NCI-H748 (cell line): ENCODE results near the gene FHAD1.

Source experiments
- DNase-seq: peaks from one replicate; lab custom pipeline; 2025; ENCODE audit not compliant: unreplicated experiment; lab: John Stamatoyannopoulos, UW

FHAD1 gene

DNA sequence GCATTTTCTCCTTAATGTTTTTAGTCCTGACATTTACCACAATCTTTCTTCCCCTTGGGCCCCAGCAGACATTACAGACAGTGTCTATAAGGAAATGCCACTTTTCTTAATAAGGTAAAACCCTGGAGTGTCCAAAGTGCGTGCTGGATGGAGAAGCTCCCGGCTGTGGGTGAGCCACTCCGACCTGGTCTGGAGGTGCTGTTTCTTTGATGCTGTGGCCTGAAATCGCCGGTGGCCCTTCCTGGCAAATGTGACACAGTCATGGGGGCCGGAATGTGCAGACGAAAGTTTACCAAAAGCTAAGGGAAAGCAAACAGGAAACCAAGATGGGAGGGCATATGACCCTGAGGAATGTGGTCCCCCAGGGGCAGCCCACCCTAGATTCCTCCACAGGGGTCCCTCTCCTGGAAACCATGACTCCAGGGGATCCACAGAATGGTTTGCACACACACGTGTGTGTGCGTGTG, 77.9 kb downstream of the FHAD1 start:
- DNase-seq = no peak

DNA sequence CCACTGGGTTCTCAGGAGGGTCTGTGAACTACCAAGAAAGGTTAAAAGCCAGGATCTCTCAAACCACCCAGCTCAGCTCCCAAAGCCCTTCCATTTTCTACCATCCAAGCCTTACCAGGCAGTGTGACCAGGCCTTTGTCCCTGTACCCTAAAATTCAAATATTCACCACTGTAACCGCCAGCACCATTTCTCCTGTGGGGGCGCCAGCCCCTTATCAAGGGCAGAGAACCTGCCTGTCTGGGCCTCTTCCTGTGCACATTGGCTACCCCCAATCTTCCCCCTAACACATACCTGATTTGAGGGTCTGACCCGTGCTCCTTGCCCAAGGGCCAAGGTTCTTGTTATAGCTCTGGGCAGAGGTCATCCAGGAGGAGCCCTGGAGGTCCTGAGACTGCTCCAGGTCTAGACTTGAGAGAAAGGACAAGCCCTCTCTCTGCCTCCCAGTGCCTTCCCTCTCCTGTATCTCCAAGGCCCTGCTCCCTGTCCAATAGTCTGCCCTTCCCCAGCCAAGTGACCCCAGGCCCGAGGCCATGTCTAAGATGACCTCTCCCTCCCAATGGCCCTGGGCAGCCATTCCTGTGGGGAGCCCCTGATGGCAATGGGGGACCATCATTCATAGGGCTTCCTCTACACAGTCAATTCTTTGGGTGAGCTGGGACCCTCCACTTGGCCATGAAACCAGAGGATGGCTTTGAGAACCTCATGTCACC, 78.5 kb downstream of the FHAD1 start:
- DNase-seq = no peak

DNA sequence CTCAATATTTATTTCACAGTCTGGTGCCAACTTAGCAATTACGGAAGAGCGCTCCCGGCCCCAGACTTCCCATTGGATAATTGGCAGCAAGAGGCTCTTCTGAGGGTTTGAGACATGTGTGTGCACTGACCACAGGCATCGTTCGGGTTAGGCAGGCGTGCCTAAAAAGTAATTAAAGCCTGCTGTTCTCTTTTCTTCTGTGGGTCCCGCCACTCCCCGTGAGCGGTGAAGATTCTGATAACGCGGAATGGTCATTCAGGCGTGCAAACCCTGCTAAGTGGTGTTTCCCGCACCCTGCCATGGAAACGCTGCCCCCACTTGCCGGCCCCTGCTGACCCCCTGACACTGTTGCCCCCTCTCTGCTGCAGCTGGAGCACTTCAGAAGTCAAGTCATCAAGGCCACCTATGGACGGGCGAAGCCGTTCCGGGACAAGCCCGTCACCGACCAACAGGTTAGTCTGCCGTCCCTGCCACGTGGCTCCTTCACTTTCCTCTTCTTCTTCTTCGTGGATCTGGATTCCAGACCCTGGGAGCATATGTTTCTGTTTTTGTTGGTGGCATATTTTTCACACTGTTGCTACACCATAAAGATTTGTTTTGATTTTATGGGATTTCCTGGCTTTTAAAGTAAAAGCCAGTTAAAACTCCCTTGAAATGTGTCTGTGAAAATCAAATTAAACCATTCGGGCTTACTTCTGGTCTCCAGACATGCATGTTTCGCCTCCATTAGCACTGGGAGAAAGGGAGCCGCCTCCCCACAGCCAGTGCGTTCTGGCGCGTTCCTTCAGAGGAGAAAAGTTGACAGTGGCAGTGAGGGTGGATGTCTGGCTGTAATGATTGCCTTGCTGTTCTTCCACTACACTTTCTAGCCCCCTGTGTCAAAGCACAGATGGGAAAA, 79.9 kb downstream of the FHAD1 start:
- peak; percentile 59 for DNase-seq

DNA sequence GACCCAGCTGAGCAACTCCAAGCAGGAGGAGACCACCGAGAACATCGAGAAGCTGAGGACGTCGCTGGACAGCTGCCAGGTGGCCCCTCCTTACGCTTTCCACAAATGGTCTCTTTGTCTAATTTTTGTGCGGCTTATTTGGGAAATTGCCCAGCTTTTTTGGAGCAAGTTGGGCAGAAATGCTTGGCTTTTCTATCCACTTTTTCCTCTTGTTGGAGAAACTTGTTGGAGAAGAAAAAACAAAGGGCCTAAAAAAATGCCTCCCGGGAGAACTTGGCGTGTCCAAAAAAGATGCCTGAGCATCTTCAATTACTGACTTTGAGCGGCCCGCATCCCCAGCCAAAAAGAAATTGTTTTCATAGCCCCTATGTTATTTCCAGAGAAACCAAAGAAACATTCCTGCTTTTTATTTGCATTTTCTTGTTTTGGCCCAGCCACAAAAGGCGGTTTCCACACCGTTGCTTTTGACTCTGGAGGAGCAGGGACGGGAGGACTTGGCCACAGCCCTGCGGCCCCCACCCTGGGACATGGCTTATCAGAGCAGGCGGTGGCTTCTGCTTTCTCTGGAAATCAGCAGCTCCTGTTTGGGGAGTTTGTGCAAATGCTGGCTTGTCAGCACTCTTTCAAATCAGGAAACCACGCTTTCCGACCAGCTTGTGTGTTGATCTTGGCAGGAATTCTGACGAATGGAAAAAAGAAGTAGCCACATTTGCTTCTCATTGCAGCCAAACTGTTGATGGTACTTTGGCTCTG, 81.5 kb downstream of the FHAD1 start:
- DNase-seq = no peak

DNA sequence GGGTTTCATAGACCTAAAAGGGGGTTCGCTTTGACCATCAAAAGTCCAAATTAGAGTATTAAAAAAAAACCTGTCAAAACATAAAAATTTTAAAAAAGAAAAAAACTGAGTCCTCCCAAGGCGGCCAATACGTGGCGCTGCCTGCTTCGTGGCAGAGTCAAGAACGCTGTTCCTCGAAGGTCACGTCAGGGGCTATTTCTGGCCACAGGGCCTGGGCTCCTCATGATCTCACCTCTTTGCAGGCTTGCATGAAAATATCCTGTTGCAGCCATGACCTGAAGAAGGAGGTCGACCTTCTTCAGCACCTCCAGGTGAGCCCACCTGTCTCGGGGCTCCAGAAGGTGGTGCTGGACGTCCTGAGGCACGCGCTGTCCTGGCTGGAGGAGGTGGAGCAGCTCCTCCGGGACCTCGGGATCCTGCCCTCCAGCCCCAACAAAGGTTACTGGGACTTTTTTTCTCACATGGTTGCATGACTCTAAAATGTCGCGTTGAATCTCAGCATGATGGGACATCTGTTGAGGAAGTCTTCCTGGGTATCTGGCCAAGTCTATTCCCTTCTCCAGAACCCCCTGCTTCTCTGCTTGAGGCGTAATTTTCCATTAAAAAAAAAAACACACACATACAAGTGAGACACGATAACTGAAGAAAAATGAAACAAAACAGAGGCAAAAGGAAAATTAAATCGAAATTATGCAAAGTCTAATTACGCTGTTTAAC, 82.2 kb downstream of the FHAD1 start:
- DNase-seq = no peak

DNA sequence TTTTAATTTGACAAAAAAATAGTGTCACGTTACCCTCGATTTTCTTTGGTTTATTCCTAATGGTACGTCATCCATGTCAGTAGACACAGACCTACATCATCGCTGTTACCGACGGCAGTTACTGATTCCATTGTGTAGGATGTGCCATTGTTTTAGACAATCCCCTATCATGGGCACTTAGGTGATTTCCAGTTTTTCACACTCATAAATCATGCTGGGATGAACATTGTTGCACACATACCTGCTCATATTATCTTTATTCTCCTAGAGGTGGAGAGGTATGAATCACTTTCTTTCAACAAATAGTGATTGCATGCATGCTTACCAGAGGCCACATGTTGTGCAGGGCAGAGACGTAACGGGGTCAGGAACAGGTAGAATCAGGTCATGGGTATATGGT, 83.0 kb downstream of the FHAD1 start:
- DNase-seq = peak; percentile 14

DNA sequence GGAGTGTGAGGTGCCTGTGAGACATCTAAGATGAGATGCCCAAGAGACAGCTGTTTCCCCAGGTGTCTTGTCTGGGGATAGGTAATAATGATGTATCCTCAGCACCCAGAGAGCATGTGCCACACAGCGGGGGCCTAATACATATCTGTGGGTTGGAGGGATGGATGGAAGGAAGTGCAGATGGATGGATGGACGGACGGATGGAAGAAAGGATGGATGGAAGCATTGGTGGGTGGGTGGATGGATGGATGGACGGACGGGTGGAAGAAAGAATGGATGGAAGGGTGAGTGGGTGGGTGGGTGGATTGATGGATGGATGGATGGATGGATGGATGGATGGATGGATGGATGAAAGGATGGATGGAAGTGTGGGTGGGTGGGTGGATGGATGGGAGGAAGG, 84.2 kb downstream of the FHAD1 start:
- no peak for DNase-seq

DNA sequence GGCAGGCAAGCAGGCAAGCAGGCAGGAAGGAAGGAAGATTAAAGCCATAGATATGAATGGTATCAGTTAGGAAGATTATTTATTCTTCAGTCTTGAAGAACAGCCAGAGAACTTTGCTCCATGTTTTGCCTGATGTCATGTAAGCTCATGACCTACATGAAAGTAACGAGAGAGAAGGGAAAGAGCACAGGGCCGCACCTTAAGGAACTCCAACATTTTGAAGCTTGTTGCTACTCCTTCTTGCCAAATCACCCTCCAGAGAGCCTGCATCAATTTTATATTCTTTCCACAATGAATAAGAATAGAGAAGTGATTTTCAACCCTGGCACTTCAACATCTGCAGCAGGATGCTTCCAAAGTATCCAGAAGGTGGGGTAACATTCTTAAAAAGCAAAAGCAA, 84.7 kb downstream of the FHAD1 start:
- no peak for DNase-seq

DNA sequence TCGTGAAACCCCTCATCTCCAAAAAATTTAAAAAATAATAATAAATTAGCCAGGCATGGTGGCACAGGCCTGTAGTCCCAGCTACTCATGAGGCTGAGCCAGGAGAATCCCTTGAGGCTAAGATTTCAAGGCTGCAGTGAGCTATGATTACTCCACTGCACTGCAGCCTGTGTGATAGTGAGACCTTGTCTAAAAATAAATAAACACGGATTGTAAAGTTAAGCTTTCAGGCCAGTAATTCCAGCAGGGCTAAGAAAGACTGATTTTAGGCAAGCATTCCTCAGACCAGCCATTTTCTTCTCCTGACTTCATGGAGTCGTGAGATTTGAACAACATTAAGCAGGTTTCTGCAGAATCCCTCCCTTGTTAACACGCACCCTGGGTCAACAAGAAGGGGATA, 85.5 kb downstream of the FHAD1 start:
- no peak for DNase-seq

DNA sequence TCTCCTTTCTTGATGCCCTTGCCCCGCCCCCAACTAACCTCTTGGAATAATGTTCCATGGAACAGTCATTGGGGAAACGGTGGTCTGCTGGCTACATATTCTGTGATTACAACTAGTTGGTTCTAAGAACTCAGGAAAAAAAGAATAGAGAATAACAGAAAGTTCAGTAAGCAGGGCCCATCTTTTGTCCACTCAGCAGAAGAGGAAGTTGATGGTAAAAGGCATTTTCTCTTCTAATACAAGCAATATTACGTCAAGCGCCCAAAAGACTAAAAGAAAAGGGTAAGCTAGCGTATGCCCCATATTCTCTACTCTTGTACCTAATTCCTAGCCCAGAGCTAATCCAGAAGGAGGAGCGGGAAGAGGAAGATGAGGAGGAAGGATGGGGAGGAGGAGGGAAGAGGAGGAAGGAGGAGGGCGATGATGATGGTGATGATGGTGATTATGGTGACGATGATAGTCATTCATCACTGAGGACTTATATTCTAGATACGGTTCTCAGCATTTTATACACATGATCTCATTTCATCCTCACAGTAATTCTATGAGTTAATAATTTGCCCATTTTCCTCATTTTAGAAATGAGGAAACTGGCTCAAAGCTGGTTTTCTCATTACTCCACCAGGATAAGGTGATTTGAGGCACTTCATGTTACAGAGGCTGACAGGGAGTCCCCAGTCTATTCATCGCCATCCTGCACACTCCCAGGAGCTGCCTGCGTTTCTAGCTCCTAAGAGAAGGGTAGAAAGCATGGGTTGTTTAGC, 86.1 kb downstream of the FHAD1 start:
- DNase-seq = no peak

DNA sequence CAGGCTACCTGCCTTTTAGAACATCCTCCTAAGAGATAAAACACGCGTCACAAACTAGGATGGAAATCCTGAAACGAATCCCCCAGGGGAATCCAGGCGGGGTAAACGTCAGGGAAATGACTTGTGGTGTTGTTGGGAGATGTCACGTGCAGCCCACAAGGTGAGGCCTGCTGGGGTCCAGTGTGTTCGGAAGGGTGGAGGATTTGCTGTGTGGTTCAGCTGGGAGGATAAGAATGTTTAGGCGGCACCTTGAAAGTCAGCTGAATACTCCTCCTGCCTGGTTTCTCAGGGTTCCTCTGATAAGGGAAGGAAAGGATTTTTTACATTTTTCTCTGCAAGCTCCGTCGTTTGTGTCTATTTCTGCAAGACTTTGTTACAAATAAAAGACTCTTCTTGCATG, 88.0 kb downstream of the FHAD1 start:
- no peak for DNase-seq

DNA sequence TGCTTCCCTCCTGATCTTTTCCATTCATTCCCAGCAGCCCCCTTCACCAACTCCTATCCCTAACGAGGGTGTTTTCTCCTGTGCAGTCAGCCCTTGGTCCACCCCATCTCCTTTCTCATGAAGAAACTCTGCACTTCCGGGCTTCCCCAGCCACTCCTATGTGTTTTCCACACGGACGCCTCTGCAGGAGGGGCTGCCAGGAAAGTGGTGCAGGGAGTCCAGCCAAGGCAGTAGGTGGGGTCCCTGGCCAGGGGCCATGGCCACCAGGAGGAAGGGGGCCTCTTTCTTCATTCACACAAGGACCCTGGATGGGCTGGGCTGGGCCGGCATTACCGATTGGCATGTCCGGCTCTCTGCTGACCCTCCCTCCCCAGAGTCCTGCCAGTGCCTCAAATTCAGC, 89.8 kb downstream of the FHAD1 start:
- no peak for DNase-seq

DNA sequence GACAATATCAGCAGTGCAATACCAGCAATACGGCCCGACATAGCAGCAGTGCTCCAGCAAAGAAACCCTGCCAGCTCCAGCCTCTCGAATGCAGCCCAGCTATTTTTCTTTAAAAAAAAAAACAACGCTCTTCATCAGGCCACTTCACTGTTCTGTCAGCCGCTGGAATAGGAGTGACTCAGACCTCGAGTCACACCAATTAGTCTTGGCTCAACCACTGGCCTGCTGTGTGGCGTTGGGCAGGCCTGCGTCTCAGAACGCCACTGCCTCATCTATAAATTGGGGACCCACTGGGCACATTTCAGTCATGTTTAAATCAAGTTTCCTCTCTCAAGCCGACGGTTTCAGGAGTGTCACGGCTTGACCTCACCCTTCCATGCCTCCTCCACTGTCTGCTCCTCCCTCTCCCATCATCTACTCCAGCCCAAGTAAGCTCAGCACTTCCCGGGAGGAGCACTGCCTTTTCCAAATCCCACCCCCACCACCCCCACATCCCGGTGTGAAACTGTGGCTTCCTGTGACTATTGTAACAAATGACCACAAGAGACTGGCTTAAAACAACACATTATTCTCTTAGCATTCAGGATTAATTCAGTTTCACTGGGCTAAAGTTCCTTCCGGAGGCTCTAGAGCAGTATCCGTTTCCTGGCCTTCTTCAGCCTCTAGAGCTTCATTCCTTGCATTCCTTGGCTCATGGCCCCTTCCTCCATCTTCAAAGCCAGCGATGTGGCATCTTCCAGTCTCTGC, 90.8 kb downstream of the FHAD1 start:
- DNase-seq = no peak

DNA sequence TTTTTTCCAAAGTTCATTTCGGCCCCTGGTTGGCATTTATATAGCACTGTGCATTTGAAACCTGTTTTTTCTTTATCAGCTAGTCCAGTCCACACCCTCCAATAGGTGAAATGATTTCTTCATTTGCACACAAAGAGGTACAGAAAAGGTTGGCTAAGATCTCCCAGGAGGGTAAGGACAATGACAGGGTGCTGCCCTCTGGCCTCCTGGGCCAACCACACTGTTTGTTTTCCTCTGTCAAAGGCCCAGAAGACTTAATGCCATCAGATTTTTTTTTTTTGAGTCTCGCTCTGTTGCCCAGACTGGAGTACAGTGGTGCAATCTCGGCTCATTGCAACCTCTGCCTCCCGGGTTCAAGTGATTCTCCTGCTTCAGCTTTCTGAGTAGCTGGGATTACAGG, 92.5 kb downstream of the FHAD1 start:
- no peak for DNase-seq

DNA sequence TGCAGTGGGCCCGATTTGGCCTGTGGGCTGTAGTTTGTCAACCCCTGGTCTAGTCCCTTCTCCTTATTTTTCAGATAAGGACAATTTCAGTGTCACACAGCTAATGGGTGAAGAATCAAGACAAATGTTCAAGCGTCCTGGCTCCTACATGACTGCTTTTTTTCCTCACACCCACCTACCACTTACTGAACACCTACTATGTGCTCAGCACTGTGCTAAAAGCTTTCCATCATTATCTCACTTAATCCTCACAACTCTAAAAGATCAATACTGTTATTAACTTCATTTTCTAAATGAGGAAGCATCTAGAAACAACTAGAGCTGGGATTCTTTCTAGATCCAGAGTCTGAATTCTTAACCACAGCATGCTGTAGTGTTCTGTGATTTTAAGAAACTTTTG, 94.2 kb downstream of the FHAD1 start:
- no peak for DNase-seq

DNA sequence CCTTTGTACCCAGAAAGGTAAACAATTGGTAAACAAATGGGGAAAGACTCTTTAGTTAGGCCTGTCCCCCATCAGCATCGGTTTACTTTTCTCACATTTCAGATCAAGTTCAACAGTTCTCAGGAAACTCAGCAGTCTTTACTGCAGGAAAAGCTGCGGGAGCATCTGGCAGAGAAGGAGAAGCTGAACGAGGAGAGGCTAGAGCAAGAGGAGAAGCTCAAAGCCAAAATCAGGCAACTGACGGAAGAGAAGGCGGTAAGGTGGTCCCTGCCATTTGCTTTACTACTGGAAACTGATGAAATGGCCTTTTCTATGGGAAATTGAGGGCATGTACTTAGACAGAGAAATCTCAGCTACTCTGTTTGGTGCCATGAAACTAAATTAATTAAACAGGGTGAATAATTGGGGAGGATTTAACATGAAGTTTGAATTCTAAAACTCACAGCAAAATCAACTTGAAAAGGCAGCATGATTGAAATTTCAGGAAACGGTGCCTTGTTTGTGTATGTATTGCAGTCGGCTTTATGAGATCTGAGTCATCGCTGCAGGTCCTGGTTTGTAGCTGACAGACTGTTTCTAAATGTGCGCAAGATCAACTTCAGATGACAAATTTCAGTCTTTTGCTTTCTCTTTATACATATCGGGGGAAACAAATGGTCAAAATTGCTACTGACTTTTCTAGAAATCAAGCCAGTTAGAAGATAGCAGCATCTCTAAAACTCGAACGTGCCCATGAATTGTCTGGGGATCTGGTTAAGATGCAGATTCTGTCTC, 94.8 kb downstream of the FHAD1 start:
- no peak for DNase-seq

DNA sequence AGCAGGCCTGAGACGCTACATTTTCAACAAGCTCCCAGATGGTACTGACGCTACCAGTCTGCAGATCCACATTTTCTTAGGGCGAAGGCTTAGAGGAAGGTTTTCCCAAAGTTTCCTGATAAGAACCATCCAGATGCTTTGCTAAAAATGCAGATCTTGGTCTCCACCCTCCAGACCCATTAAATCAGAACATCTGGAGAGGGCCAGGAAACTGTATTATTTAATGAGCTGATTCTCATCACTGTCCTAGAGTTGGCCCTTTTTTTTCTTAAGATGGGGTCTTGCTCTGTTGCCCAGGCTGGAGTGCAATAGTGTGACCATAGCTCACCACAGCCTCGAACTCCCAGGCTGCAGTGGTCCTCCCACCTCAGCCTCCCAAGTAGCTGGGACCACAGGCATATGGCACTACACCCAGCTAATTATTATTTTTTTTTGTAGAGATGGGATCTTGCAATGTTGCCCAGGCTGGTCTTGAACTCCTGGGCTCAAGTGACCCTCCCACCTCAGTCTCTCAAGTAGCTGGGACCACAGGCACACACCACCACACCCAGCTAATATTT, 95.5 kb downstream of the FHAD1 start:
- DNase-seq = no peak

DNA sequence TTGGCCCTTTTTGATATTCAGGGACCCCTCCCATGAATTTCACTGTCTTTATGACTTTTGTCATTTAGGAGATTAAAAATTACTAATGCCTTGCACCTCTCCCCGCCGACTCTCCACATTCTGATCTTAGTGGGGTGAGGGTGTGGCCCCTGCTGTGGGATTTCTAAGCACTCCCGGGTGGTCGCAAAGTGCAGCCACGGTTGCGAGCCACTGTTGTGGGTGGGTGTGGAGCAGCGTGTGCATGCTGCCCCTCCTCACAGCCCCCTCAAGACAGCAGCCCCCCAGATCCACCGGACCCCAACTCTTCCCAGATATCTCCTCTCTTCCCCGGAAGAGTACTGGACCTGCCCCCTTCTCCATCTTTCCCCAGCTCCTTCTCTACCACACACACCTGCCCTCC, 96.1 kb downstream of the FHAD1 start:
- DNase-seq = no peak

DNA sequence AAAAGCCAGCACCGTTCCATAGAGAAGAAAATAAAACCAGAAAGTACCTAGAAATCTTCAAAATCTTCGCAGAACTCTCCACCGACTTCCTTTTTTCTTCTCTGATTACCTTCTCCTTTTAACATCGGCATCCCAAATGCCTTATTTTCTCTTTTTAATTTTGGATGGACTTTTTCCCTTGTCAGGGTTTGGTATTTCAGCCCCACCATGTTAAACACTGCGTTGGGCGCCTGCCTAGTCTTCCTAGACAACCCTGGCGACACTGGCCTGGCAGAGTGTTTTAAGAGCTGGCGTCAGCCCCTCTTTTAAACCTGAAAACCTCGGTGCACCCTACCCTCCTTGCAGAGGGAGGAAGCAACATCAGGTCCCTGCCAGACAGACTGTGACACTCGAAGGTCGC, 96.7 kb downstream of the FHAD1 start:
- DNase-seq = no peak
